HepG2 (cell line): ENCODE measurements around the gene TPX2. TPM values are rescaled to one million over a fixed set of nuclear protein-coding genes. Genes with fewer than 3 reads are reported as not detected.

Experiments
- ASH2L ChIP-seq: fragments of 300-600, 200-600 bp; sonication (generic); IDR thresholded peaks from 2 replicates; pipeline ENCODE4 v1.7.0; 2017; ENCODE audit warnings: low read depth, mild to moderate bottlenecking, moderate library complexity, mixed read lengths, low read length; ENCODE audit not compliant: insufficient read length
- BCL3 ChIP-seq: sonication (generic); formaldehyde crosslinking; IDR thresholded peaks from 2 replicates; pipeline ENCODE4 v1.5.1; 2020; ENCODE audit warnings: mild to moderate bottlenecking, missing genetic modification reagents, moderate library complexity
- CREB3 ChIP-seq: sonication (generic); formaldehyde crosslinking; IDR thresholded peaks from 2 replicates; pipeline ENCODE4 v1.5.0; 2020; ENCODE audit warnings: missing genetic modification reagents
- EED ChIP-seq: sonication (generic); formaldehyde crosslinking; IDR thresholded peaks from 2 replicates; pipeline ENCODE4 v1.5.0; 2020; ENCODE audit warnings: mild to moderate bottlenecking, missing genetic modification reagents
- ETS1 ChIP-seq: sonication (generic); formaldehyde crosslinking; IDR thresholded peaks from 2 replicates; pipeline ENCODE4 v1.4.0; 2020; ENCODE audit warnings: missing genetic modification reagents
- FLYWCH1 ChIP-seq: sonication (generic); formaldehyde crosslinking; IDR thresholded peaks from 2 replicates; pipeline ENCODE4 v1.8.1; 2023; ENCODE audit warnings: mild to moderate bottlenecking, missing genetic modification reagents
- NCOR1 ChIP-seq: fragments of 200-600 bp; sonication (generic); IDR thresholded peaks from 2 replicates; pipeline ENCODE4 v1.7.0; 2017; ENCODE audit warnings: antibody characterized with exemption, low read length, borderline replicate concordance
- RFXANK ChIP-seq: IDR thresholded peaks from 2 replicates; pipeline ENCODE4 v1.6.1; 2016
- SOX13 ChIP-seq, 3 experiments: fragments of 450-650 bp in 1 of 3; sonication (generic) in 1 of 3; formaldehyde crosslinking in 1 of 3; IDR thresholded peaks in 2 of 3; conservative IDR thresholded peaks in 1 of 3; 2 replicates each; pipeline versions ENCODE4 v1.5.0 to v1.6.1; 2016 to 2020; ENCODE audit warnings: antibody characterized with exemption in 1 of 3, mild to moderate bottlenecking in 1 of 3, missing compliant biosample characterization in 1 of 3, missing genetic modification reagents in 1 of 3, moderate library complexity in 1 of 3
- SP1 ChIP-seq, 2 experiments: fragments of 450-650 bp in 1 of 2; sonication (generic) in 1 of 2; formaldehyde crosslinking in 1 of 2; IDR thresholded peaks; 2 replicates each; pipeline versions ENCODE4 v1.4.0 to v1.6.1; 2016 to 2020; ENCODE audit warnings: missing genetic modification reagents in 1 of 2
- STAT6 ChIP-seq: sonication (generic); formaldehyde crosslinking; IDR thresholded peaks from 2 replicates; pipeline ENCODE4 v1.4.0; 2020; ENCODE audit warnings: missing genetic modification reagents, mild to moderate bottlenecking, borderline replicate concordance
- ZBTB39 ChIP-seq: sonication (generic); formaldehyde crosslinking; IDR thresholded peaks from 2 replicates; pipeline ENCODE4 v1.5.0; 2020; ENCODE audit warnings: missing genetic modification reagents
- ZNF235 ChIP-seq: sonication (generic); formaldehyde crosslinking; IDR thresholded peaks from 2 replicates; pipeline ENCODE4 v1.8.1; 2023; ENCODE audit warnings: mild to moderate bottlenecking, missing genetic modification reagents, borderline replicate concordance
- ZNF431 ChIP-seq: sonication (generic); formaldehyde crosslinking; IDR thresholded peaks from 2 replicates; pipeline ENCODE4 v1.9.0; 2022; ENCODE audit warnings: missing genetic modification reagents, low read depth, mild to moderate bottlenecking, borderline replicate concordance
- ZNF577 ChIP-seq: sonication (generic); formaldehyde crosslinking; IDR thresholded peaks from 2 replicates; pipeline ENCODE4 v1.4.0; 2020; ENCODE audit warnings: mild to moderate bottlenecking, low read depth, missing genetic modification reagents, borderline replicate concordance
- polyA plus RNA-seq, 8 experiments: library from polyadenylated mRNA; depleted of rRNA in 3 of 8; stranded (reverse) in 7 of 8; unstranded in 1 of 8; fragments of >200 nt; fragmentation: Illumina TruSeq in 4 of 8; extraction: Trizol in 4 of 8; gene quantifications; 2 replicates each; pipeline versions ENCODE4 v1.2.1 to v1.2.3, GENCODE V29; 2011 to 2016; ENCODE audit warnings: low read depth in 4 of 8, missing spikeins in 1 of 8, mixed read lengths in 1 of 8; ENCODE audit not compliant: insufficient read depth in 1 of 8
- total RNA-seq, 5 experiments: library from RNA; depleted of rRNA; stranded (reverse); fragments of >200 nt; fragmentation: Illumina TruSeq; extraction: Trizol; gene quantifications; 2 replicates each; pipeline ENCODE4 v1.2.3, GENCODE V29; 2016; ENCODE audit warnings: low read depth in 1 of 5

TPX2 gene
- total and polyA plus RNA-seq, 2 of the 13 experiments (the other 11 are each of a cell fraction or from before 2014, with no cell fraction given): 34.3 to 124 TPM

GRCh38 chr20:31704225-31705119, 34.6 kb upstream of the TPX2 start (continued):
- TF ChIP-seq STAT6: peak; percentile 100
- TF ChIP-seq ZNF577 (CRISPR knock-in tag): no peak
- peak; percentile 91 for TF ChIP-seq RFXANK (CRISPR knock-in tag)
- TF ChIP-seq ZNF235: no peak
- TF ChIP-seq FLYWCH1 (CRISPR knock-in tag): no peak
- peak; percentile 99 for TF ChIP-seq SOX13 (IDR thresholded peaks at IDR 0.05)
- TF ChIP-seq SOX13 (CRISPR knock-in tag; conservative IDR thresholded peaks at IDR 0.05 in 1 of 2, IDR thresholded peaks at IDR 0.05 in 1 of 2): peak in 1 of 2 experiments; percentile 100; a peak in 2 of 4 replicates
- peak; percentile 95; the same call in 1 of the 2 replicates for TF ChIP-seq ZNF431 (CRISPR knock-in tag)
- TF ChIP-seq EED: no peak
- TF ChIP-seq NCOR1: peak; percentile 100
- TF ChIP-seq CREB3 (CRISPR knock-in tag): peak; percentile 89; the same call in 1 of the 2 replicates
- peak; percentile 97 for TF ChIP-seq ASH2L
- TF ChIP-seq BCL3 (CRISPR knock-in tag): peak; percentile 92; the same call in 1 of the 2 replicates
- no peak for TF ChIP-seq ETS1
- TF ChIP-seq SP1 (IDR thresholded peaks at IDR 0.05): no peak
- peak; percentile 58; the same call in 1 of the 2 replicates for TF ChIP-seq SP1 (CRISPR knock-in tag; IDR thresholded peaks at IDR 0.05)
- peak; percentile 99 for TF ChIP-seq ZBTB39
